ENCODE results near the gene PNN. TPM values are rescaled to one million over a fixed set of nuclear protein-coding genes. Genes with fewer than 3 reads are reported as not detected.

PNN gene
- total RNA-seq, 1 donor from 2014 or later = 78.1 TPM

GRCh38 chr14:39145266-39145966 is 29.6 kb upstream of the PNN start:
- Histone ChIP-seq H3K4me3 (ENCODE audit: insufficient read depth, low read depth, low read length) (no peak overlapping the region), H3K27ac (ENCODE audit: low read depth, low read length) (no peak overlapping the region), H3K9me3 (ENCODE audit: insufficient read depth, low read depth, low read length) (no peaks in the 10 kb centered on the region), H2AFZ (ENCODE audit: low read depth, low read length) (no peak overlapping the region), H3K4me2 (ENCODE audit: low read length) (no peak overlapping the region), H4K20me1 (ENCODE audit: insufficient read depth, low read length) (no peaks in the 10 kb centered on the region), H3K9ac (ENCODE audit: low read length) (no peak overlapping the region), H3K4me1 (ENCODE audit: insufficient read depth, low read length) (no peaks in the 10 kb centered on the region), H3K27me3 (ENCODE audit: insufficient read depth, low read length) (no peaks in the 10 kb centered on the region), H3K36me3 (ENCODE audit: insufficient read depth, low read length) (peaks cover 8% of the 10 kb centered on the region), H3K79me2 (ENCODE audit: insufficient read depth, low read length) (no peaks in the 10 kb centered on the region)
- Mint-ChIP-seq H3K36me3 (ENCODE audit: low read depth, unreplicated experiment) (peaks cover 27% of the 10 kb centered on the region), H3K27me3 (ENCODE audit: low read depth, unreplicated experiment) (no peaks in the 10 kb centered on the region), H3K4me3 (ENCODE audit: unreplicated experiment) (no peak overlapping the region), H3K4me1 (ENCODE audit: low read depth, unreplicated experiment) (no peaks in the 10 kb centered on the region), H3K27ac (ENCODE audit: unreplicated experiment) (no peak overlapping the region), H3K9me3 (ENCODE audit: unreplicated experiment) (peaks cover 7% of the 10 kb centered on the region)
- FAIRE-seq (no peak), DNase-seq (ENCODE audit: low read depth) (no peak)
- TF ChIP-seq CTCF (IDR thresholded peaks at IDR 0.05; ENCODE audit: insufficient read depth, low read depth, low read length) = no peak
- no peak for TF ChIP-seq EZH2 (IDR thresholded peaks at IDR 0.05; ENCODE audit: insufficient read depth, low read length)

- no peaks in the 10 kb centered on the region for H3K27me3 Mint-ChIP-seq (ENCODE audit: low read depth, unreplicated experiment)
- H4K20me1 ChIP-seq (ENCODE audit: insufficient read depth, low read length) = peaks cover 3% of the 10 kb centered on the region
- no peak overlapping the region for H3K4me3 ChIP-seq (ENCODE audit: insufficient read depth, low read depth, low read length)
- no peak overlapping the region for H3K9ac ChIP-seq (ENCODE audit: low read length)
- H3K4me1 ChIP-seq (ENCODE audit: insufficient read depth, low read length) = no peaks in the 10 kb centered on the region
- peaks cover 35% of the 10 kb centered on the region for H3K36me3 ChIP-seq (ENCODE audit: insufficient read depth, low read length)
- TF ChIP-seq CTCF (IDR thresholded peaks at IDR 0.05; ENCODE audit: insufficient read depth, low read depth, low read length) = no peak
- no peak for TF ChIP-seq EZH2 (IDR thresholded peaks at IDR 0.05; ENCODE audit: insufficient read depth, low read length)
- no peak overlapping the region for H3K4me2 ChIP-seq (ENCODE audit: low read length)
- H3K36me3 Mint-ChIP-seq (ENCODE audit: low read depth, unreplicated experiment) = peaks cover 3% of the 10 kb centered on the region
- no peak for FAIRE-seq
- no peaks in the 10 kb centered on the region for H3K27me3 ChIP-seq (ENCODE audit: insufficient read depth, low read length)
- H2AFZ ChIP-seq (ENCODE audit: low read depth, low read length) = no peak overlapping the region
- no peaks in the 10 kb centered on the region for H3K9me3 Mint-ChIP-seq (ENCODE audit: unreplicated experiment)
- DNase-seq (ENCODE audit: low read depth) = no peak
- no peaks in the 10 kb centered on the region for H3K4me1 Mint-ChIP-seq (ENCODE audit: low read depth, unreplicated experiment)
- no peak overlapping the region for H3K27ac Mint-ChIP-seq (ENCODE audit: unreplicated experiment)
- H3K4me3 Mint-ChIP-seq (ENCODE audit: unreplicated experiment) = no peak overlapping the region
- H3K27ac ChIP-seq (ENCODE audit: low read depth, low read length) = no peak overlapping the region
- H3K9me3 ChIP-seq (ENCODE audit: insufficient read depth, low read depth, low read length) = no peaks in the 10 kb centered on the region
- H3K79me2 ChIP-seq (ENCODE audit: insufficient read depth, low read length) = peaks cover 9% of the 10 kb centered on the region
These were observed 20.4 kb upstream of the PNN start for GRCh38 chr14:39154594-39155189.

- Histone ChIP-seq H3K27ac (ENCODE audit: low read depth, low read length) (no peak overlapping the region), H3K79me2 (ENCODE audit: insufficient read depth, low read length) (peaks cover 36% of the 10 kb centered on the region), H3K4me1 (ENCODE audit: insufficient read depth, low read length) (no peaks in the 10 kb centered on the region), H4K20me1 (ENCODE audit: insufficient read depth, low read length) (peaks cover 25% of the 10 kb centered on the region), H3K36me3 (ENCODE audit: insufficient read depth, low read length) (peaks cover 40% of the 10 kb centered on the region), H3K27me3 (ENCODE audit: insufficient read depth, low read length) (no peaks in the 10 kb centered on the region), H3K9ac (ENCODE audit: low read length) (no peak overlapping the region), H3K4me3 (ENCODE audit: insufficient read depth, low read depth, low read length) (no peak overlapping the region), H3K9me3 (ENCODE audit: insufficient read depth, low read depth, low read length) (no peaks in the 10 kb centered on the region), H3K4me2 (ENCODE audit: low read length) (no peak overlapping the region), H2AFZ (ENCODE audit: low read depth, low read length) (no peak overlapping the region)
- Mint-ChIP-seq H3K27me3 (ENCODE audit: low read depth, unreplicated experiment) (no peaks in the 10 kb centered on the region), H3K36me3 (ENCODE audit: low read depth, unreplicated experiment) (peaks cover 3% of the 10 kb centered on the region), H3K4me3 (ENCODE audit: unreplicated experiment) (no peak overlapping the region), H3K4me1 (ENCODE audit: low read depth, unreplicated experiment) (no peaks in the 10 kb centered on the region), H3K27ac (ENCODE audit: unreplicated experiment) (no peak overlapping the region), H3K9me3 (ENCODE audit: unreplicated experiment) (no peaks in the 10 kb centered on the region)
- no peak for TF ChIP-seq CTCF (IDR thresholded peaks at IDR 0.05; ENCODE audit: insufficient read depth, low read depth, low read length)
- no peak for TF ChIP-seq EZH2 (IDR thresholded peaks at IDR 0.05; ENCODE audit: insufficient read depth, low read length)
- DNase-seq (ENCODE audit: low read depth) = no peak
- FAIRE-seq = no peak
These were observed 17.6 kb upstream of the PNN start for GRCh38 chr14:39157491-39157890.

All from astrocyte (in vitro differentiated cells and primary cell).